ENCODE data around the gene SV2B. TPM values are rescaled to one million over a fixed set of nuclear protein-coding genes. Genes with fewer than 3 reads are reported as not detected.

SV2B gene
- total RNA-seq, 1 experiment from 2014 or later, result not detected

DNA sequence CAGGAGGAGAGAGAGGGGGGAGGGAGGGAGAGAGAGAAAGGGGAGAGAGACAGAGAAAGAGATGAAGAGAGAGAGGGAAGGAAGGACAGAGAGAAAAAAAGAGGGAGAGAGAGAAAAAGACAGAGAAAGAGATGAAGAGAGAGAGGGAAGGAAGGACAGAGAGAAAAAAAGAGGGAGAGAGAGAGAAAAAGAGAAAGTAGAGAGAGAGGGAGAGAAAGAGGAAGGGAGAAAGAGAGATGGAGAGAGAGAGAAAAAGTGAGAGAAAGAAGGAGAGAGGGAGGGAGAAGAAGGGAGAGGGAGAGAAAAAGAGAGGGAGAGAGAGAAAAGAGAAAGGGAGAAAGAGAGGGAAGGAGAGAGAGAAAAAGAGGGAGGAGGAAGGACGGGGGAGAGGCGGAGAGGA lies 204.2 kb downstream of the SV2B start:
- H3K4me1 ChIP-seq (ENCODE audit: control insufficient read depth in 1 of 2, insufficient read depth in 2 of 2, low read length in 2 of 2), result no peaks in the 10 kb centered on the region
- H3K27ac ChIP-seq (ENCODE audit: low read depth, low read length), result no peak overlapping the region
- H3K4me2 ChIP-seq (ENCODE audit: low read length), result no peak overlapping the region
- H4K20me1 ChIP-seq (ENCODE audit: insufficient read depth), result no peaks in the 10 kb centered on the region
- no peaks in the 10 kb centered on the region for H3K36me3 ChIP-seq (ENCODE audit: control insufficient read depth in 1 of 2, insufficient read depth in 2 of 2, low read length in 2 of 2)
- RAD21 ChIA-PET (ENCODE audit: low non-redundant PET in 1 of 2, low total read pairs in 2 of 2, uncharacterized antibody in 2 of 2, unreplicated experiment in 2 of 2), result no interaction called here
- no peak overlapping the region for H2AFZ ChIP-seq (ENCODE audit: low read depth, low read length, poor library complexity, severe bottlenecking)
- H3K4me3 ChIP-seq (replicated peaks in 1 of 2; ENCODE audit: low read depth in 1 of 2, low read length in 2 of 2), result no peak overlapping the region
- DNase-seq (ENCODE audit: low read depth, low spot score) (no peak), ATAC-seq (no peak)
- H3K9ac ChIP-seq (ENCODE audit: low read length), result no peak overlapping the region
- no peaks in the 10 kb centered on the region for H3K9me3 ChIP-seq (ENCODE audit: control insufficient read depth in 1 of 2, insufficient read depth in 1 of 2, low read depth in 1 of 2, low read length in 2 of 2)
- H3K9me2 ChIP-seq (ENCODE audit: insufficient read depth), result no peaks in the 10 kb centered on the region
- BruUV-seq (replicated peaks), result no TSS peak
- POLR2A ChIA-PET, result no interaction called here
- peaks cover 74% of the 10 kb centered on the region for H3K27me3 ChIP-seq (ENCODE audit: insufficient read depth, low read length)
- no peak for TF ChIP-seq CEBPB (IDR thresholded peaks at IDR 0.05; ENCODE audit: low read depth)
- TF ChIP-seq EGR1 (IDR thresholded peaks at IDR 0.05; ENCODE audit: low read depth), result no peak
- no peak for TF ChIP-seq RAD21 (IDR thresholded peaks at IDR 0.05; ENCODE audit: low read depth)
- no peak for TF ChIP-seq ELF1 (IDR thresholded peaks at IDR 0.05; ENCODE audit: borderline replicate concordance, low read depth)
- TF ChIP-seq SP1 (IDR thresholded peaks at IDR 0.05; ENCODE audit: low read depth), result no peak
- TF ChIP-seq EZH2 (IDR thresholded peaks at IDR 0.05), result no peak
- TF ChIP-seq, protein P1, sequence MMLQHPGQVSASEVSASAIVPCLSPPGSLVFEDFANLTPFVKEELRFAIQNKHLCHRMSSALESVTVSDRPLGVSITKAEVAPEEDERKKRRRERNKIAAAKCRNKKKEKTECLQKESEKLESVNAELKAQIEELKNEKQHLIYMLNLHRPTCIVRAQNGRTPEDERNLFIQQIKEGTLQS (IDR thresholded peaks at IDR 0.05), result no peak
- TF ChIP-seq SIN3A (IDR thresholded peaks at IDR 0.05; ENCODE audit: low read depth), result no peak
- TF ChIP-seq CBX3 (IDR thresholded peaks at IDR 0.05; ENCODE audit: low read depth), result no peak
- TF ChIP-seq POLR2AphosphoS5 (IDR thresholded peaks at IDR 0.05; ENCODE audit: low read depth, low read length), result no peak
- TF ChIP-seq POLR2A (IDR thresholded peaks at IDR 0.05; ENCODE audit: borderline replicate concordance, extremely low read depth, insufficient read depth, insufficient read length), result no peak
- TF ChIP-seq JUND (IDR thresholded peaks at IDR 0.05), result no peak
- TF ChIP-seq ZNF274 (IDR thresholded peaks at IDR 0.05; ENCODE audit: low read depth, low read length), result no peak
- TF ChIP-seq YY1 (IDR thresholded peaks at IDR 0.05; ENCODE audit: extremely low read depth, insufficient replicate concordance, low read depth, low read length), result no peak
- TF ChIP-seq FOSL1 (IDR thresholded peaks at IDR 0.05; ENCODE audit: low read depth), result no peak
- TF ChIP-seq, protein P2, sequence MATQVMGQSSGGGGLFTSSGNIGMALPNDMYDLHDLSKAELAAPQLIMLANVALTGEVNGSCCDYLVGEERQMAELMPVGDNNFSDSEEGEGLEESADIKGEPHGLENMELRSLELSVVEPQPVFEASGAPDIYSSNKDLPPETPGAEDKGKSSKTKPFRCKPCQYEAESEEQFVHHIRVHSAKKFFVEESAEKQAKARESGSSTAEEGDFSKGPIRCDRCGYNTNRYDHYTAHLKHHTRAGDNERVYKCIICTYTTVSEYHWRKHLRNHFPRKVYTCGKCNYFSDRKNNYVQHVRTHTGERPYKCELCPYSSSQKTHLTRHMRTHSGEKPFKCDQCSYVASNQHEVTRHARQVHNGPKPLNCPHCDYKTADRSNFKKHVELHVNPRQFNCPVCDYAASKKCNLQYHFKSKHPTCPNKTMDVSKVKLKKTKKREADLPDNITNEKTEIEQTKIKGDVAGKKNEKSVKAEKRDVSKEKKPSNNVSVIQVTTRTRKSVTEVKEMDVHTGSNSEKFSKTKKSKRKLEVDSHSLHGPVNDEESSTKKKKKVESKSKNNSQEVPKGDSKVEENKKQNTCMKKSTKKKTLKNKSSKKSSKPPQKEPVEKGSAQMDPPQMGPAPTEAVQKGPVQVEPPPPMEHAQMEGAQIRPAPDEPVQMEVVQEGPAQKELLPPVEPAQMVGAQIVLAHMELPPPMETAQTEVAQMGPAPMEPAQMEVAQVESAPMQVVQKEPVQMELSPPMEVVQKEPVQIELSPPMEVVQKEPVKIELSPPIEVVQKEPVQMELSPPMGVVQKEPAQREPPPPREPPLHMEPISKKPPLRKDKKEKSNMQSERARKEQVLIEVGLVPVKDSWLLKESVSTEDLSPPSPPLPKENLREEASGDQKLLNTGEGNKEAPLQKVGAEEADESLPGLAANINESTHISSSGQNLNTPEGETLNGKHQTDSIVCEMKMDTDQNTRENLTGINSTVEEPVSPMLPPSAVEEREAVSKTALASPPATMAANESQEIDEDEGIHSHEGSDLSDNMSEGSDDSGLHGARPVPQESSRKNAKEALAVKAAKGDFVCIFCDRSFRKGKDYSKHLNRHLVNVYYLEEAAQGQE (IDR thresholded peaks at IDR 0.05; ENCODE audit: low read depth), result no peak
- TF ChIP-seq MAX (IDR thresholded peaks at IDR 0.05), result no peak
- TF ChIP-seq ZFX (IDR thresholded peaks at IDR 0.05), result no peak
- intact Hi-C loops (cut with micrococcal nuclease), result no loop called here
- H3K79me2 ChIP-seq (ENCODE audit: insufficient read depth, low read length), result no peaks in the 10 kb centered on the region
- CTCF ChIA-PET, result no interaction called here
